Hypothalamus (tissue), 51 donors: Measurements from ENCODE around the gene RAPGEF4.
"Not testable (repeated sequence)": the region's sequence is repeated elsewhere in the genome, so short reads cannot be mapped to it uniquely, and the experiment has no call there.

Source experiments
- DNase-seq, 51 donors: peaks; one replicate each; lab custom pipeline; 2025; lab: John Stamatoyannopoulos, UW

The RAPGEF4 gene

GRCh38 chr2:173079973-173080860 is 344.6 kb downstream of the RAPGEF4 start:
- DNase-seq, result no peak

GRCh38 chr2:173086518-173087213 is 351.0 kb downstream of the RAPGEF4 start:
- no peak for DNase-seq

- DNase-seq, result no peak
Observed at GRCh38 chr2:173087214-173087581, 351.6 kb downstream of the RAPGEF4 start.

GRCh38 chr2:173087793-173088496 is 352.3 kb downstream of the RAPGEF4 start:
- no peak for DNase-seq

- peak in 1 of 51 donors; percentile 4 for DNase-seq
Observed at GRCh38 chr2:173090276-173090877, 354.7 kb downstream of the RAPGEF4 start.

- no peak for DNase-seq
Observed at GRCh38 chr2:173090973-173091660, 355.5 kb downstream of the RAPGEF4 start.

- no peak for DNase-seq
Observed at GRCh38 chr2:173091910-173092309, 356.3 kb downstream of the RAPGEF4 start.

- DNase-seq, result no peak
Observed at GRCh38 chr2:173092844-173093402, 357.3 kb downstream of the RAPGEF4 start.

- not testable (repeated sequence) for DNase-seq
Observed at GRCh38 chr2:173093617-173094016, 358.0 kb downstream of the RAPGEF4 start.

GRCh38 chr2:173094731-173095130 is 359.1 kb downstream of the RAPGEF4 start:
- DNase-seq, result no peak

- DNase-seq, result no peak
Observed at GRCh38 chr2:173095356-173095755, 359.7 kb downstream of the RAPGEF4 start.

GRCh38 chr2:173099271-173099670 is 363.6 kb downstream of the RAPGEF4 start:
- no peak for DNase-seq

- DNase-seq, result no peak
Observed at GRCh38 chr2:173099804-173100203, 364.2 kb downstream of the RAPGEF4 start.

GRCh38 chr2:173101687-173102086 is 366.0 kb downstream of the RAPGEF4 start:
- DNase-seq, result no peak
